Mesothelial cell of epicardium (in vitro differentiated cells): ENCODE results near the gene TBC1D20. TPM values are rescaled to one million over a fixed set of nuclear protein-coding genes. Genes with fewer than 3 reads are reported as not detected.

ENCODE experiments used
- DNase-seq, 2 experiments: peaks; one replicate each; pipeline ENCODE4 v3.0.0; 2021; ENCODE audit warnings: low spot score in 2 of 2; ENCODE audit not compliant: unreplicated experiment in 2 of 2
- H3K27ac Mint-ChIP-seq: 2 replicates; pipeline ENCODE4 v1.8.0; 2021; ENCODE audit warnings: mixed read lengths
- H3K27me3 Mint-ChIP-seq: 2 replicates; pipeline ENCODE4 v1.8.0; 2021; ENCODE audit warnings: low read depth, mixed read lengths
- H3K36me3 Mint-ChIP-seq: 2 replicates; pipeline ENCODE4 v1.8.0; 2021; ENCODE audit warnings: mixed read lengths
- H3K4me1 Mint-ChIP-seq: 2 replicates; pipeline ENCODE4 v1.8.0; 2021; ENCODE audit warnings: mixed read lengths
- H3K4me3 Mint-ChIP-seq: 2 replicates; pipeline ENCODE4 v1.8.0; 2021; ENCODE audit warnings: mild to moderate bottlenecking, moderate library complexity, mixed read lengths
- H3K9me3 Mint-ChIP-seq: 2 replicates; pipeline ENCODE4 v1.8.0; 2021; ENCODE audit warnings: mixed read lengths
- total RNA-seq: library from RNA; stranded (reverse); gene quantifications from 3 replicates; pipeline ENCODE4 v1.2.1, GENCODE V29; 2021
- TF ChIP-seq, protein P1 (sequence below): fragments of 200-600 bp; sonication (generic); IDR thresholded peaks from one replicate; pipeline ENCODE4 v1.5.0; 2021; ENCODE audit warnings: antibody characterized with exemption; ENCODE audit not compliant: unreplicated experiment

TBC1D20 gene
- total RNA-seq, 1 donor from 2014 or later: 34.4 TPM

DNA sequence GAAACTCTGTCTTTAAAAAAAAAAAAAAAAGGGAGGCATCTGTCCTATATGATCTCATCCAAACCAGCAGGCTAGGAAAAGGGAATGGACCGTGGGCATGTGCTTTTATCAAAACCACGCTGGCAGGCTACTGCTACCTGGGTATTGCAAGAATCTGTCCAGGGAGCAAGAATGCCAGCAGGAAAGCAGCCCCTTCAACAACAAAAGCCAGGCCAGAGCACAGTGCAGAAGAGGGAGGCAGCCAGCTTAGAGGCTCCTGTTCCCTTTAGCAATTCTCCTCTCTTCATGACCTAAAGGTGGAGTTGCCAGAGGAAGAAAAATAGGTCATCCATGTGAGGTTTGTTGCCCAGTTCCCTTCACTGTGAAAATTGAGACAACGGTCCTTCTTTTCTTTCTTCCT is 18.2 kb downstream of the TBC1D20 start:
- no peaks in the 10 kb centered on the region for H3K4me1 Mint-ChIP-seq
- no peak overlapping the region for H3K27ac Mint-ChIP-seq
- H3K4me3 Mint-ChIP-seq: no peak overlapping the region
- TF ChIP-seq, protein P1, sequence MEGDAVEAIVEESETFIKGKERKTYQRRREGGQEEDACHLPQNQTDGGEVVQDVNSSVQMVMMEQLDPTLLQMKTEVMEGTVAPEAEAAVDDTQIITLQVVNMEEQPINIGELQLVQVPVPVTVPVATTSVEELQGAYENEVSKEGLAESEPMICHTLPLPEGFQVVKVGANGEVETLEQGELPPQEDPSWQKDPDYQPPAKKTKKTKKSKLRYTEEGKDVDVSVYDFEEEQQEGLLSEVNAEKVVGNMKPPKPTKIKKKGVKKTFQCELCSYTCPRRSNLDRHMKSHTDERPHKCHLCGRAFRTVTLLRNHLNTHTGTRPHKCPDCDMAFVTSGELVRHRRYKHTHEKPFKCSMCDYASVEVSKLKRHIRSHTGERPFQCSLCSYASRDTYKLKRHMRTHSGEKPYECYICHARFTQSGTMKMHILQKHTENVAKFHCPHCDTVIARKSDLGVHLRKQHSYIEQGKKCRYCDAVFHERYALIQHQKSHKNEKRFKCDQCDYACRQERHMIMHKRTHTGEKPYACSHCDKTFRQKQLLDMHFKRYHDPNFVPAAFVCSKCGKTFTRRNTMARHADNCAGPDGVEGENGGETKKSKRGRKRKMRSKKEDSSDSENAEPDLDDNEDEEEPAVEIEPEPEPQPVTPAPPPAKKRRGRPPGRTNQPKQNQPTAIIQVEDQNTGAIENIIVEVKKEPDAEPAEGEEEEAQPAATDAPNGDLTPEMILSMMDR: no peak
- peaks cover 31% of the 10 kb centered on the region for H3K36me3 Mint-ChIP-seq
- H3K9me3 Mint-ChIP-seq: no peaks in the 10 kb centered on the region
- H3K27me3 Mint-ChIP-seq: no peaks in the 10 kb centered on the region
- DNase-seq: no peak

- Mint-ChIP-seq H3K27me3 (no peaks in the 10 kb centered on the region), H3K4me1 (no peaks in the 10 kb centered on the region), H3K4me3 (no peak overlapping the region), H3K9me3 (no peaks in the 10 kb centered on the region), H3K27ac (no peak overlapping the region), H3K36me3 (peaks cover 34% of the 10 kb centered on the region)
- TF ChIP-seq, protein P1: no peak
- DNase-seq: no peak
Measured at GRCh38 chr20:443223-443775, 19.0 kb downstream of the TBC1D20 start.

DNA sequence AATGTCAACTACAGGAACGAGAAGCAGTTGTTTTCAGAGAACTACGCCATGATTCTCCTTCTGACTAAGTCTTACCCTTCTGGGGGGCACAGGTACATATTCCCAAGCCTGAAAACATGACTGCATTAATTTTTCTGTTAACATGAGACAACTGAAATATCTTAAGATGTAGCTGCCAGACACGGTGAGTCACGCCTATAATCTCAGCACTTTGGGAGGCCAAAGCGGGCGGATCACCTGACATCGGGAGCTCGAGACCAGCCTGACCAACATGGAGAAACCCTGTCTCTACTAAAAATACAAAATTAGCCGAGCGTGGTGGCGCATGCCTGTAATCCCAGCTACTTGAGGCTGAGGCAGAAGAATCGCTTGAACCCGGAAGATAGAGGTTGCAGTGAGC is 21.7 kb downstream of the TBC1D20 start:
- TF ChIP-seq, protein P1: no peak

DNA sequence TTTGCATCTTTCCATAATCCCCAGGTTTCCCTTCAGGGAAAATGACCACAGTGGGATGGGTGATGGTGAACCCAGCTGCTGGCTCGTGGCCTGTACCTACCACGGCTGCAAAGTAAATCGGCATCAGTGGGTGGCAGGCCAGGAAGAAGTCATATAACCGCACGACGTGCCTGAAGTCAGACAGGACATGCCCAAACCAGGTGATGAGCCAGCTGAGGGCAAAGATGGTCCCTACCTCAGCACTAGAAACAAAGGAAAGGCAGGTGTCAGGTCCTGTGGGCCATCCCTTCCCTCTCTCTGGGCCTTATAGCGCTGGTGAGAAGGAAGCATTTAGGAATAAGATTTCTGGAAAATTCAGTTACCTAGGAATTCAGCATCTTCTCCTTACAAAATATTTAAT is 22.2 kb downstream of the TBC1D20 start:
- Mint-ChIP-seq H3K36me3 (peaks cover 39% of the 10 kb centered on the region), H3K4me1 (no peaks in the 10 kb centered on the region), H3K27ac (no peak overlapping the region), H3K4me3 (no peak overlapping the region), H3K27me3 (no peaks in the 10 kb centered on the region), H3K9me3 (no peaks in the 10 kb centered on the region)
- no peak for DNase-seq
- TF ChIP-seq, protein P1: no peak

More for the DNA sequence above, 21.7 kb downstream of the TBC1D20 start:
- Mint-ChIP-seq H3K4me1 (no peaks in the 10 kb centered on the region), H3K4me3 (no peak overlapping the region), H3K27me3 (no peaks in the 10 kb centered on the region), H3K27ac (no peak overlapping the region), H3K36me3 (peaks cover 36% of the 10 kb centered on the region), H3K9me3 (no peaks in the 10 kb centered on the region)
- no peak for DNase-seq

DNA sequence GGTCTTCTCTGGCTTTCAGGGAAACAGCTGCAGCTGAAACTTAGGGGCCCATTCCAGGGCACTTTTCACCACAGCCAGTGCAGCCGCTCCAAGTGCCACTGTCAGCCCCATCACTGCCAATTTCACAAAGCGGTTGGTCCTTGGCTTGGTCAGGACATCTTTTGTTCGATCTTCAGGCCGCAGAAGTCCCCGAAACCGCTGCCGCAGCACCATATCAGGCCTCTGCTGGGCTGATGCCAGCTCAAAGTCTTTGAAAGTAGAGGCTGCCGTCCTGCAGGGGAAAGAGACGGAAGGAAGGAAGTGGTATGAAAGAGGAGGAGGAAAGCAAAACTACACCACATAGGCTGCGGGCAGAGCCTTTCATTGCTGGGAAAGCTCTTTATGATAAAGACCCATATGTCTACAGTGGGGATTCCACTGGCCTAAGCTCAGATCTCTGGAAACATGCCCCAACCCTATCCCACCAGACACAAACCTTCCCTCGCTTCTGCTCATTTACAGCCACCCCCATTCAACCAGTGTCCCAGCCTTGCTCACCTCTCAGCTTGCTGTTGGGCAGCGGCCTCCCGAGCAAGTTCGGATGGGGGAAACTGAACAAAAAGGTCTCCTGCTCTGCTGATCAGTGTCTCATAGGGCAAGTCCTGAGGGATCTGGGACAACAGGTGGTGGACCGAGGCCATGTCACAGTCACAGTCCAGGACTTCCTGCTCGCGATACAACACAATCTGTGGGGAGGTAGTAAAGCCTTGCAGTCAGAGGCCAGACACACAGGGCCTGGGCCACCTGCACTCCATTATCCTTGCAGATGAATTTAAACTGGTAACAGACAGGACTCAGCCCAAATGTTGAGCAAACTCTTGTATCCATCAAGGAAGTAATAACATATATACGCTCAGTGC is 23.5 kb downstream of the TBC1D20 start:
- no peaks in the 10 kb centered on the region for H3K9me3 Mint-ChIP-seq
- TF ChIP-seq, protein P1: no peak
- H3K36me3 Mint-ChIP-seq: peaks cover 39% of the 10 kb centered on the region
- no peaks in the 10 kb centered on the region for H3K27me3 Mint-ChIP-seq
- no peak overlapping the region for H3K4me3 Mint-ChIP-seq
- H3K27ac Mint-ChIP-seq: no peak overlapping the region
- peaks cover 8% of the 10 kb centered on the region for H3K4me1 Mint-ChIP-seq
- no peak for DNase-seq
